ENCODE results near the gene OTX2.

- no peak for TF ChIP-seq CTCF (IDR thresholded peaks at IDR 0.05)
- no peak for TF ChIP-seq POLR2A (IDR thresholded peaks at IDR 0.05)
Observed at GRCh38 chr14:56808383-56809269, 1.7 kb downstream of the OTX2 start.

Data from lower leg skin (tissue), 3 donors.